H1 (cell line): Measurements from ENCODE around the gene N4BP3. TPM values are rescaled to one million over a fixed set of nuclear protein-coding genes. Genes with fewer than 3 reads are reported as not detected.

ENCODE experiments used
- CTCF ChIA-PET: fragments of 300-600 bp; sonication (Branson Sonifier 250); formaldehyde crosslinking; loops from one replicate; lab custom pipeline; 2021; ENCODE audit not compliant: partially characterized antibody; lab: Charles Lee
- POLR2A ChIA-PET: fragments of 300-600 bp; sonication (Branson Sonifier 250); formaldehyde crosslinking; loops from one replicate; lab custom pipeline; 2021; ENCODE audit warnings: inconsistent platforms; ENCODE audit not compliant: partially characterized antibody; lab: Charles Lee
- DNase-seq, 2 experiments: peaks; one replicate each; pipeline versions ENCODE4 v3.0.0 to v3.0.0-alpha.2; 2010 to 2022; ENCODE audit warnings: low spot score in 2 of 2, low read depth in 1 of 2, mixed read lengths in 1 of 2
- FAIRE-seq: peaks from 2 replicates; lab custom pipeline; 2011; peaks lifted over from hg19 to GRCh38; lab: Jason Lieb, UNC
- H2AFZ ChIP-seq: 2 replicates; pipeline ENCODE4 v1.8.1; 2012; ENCODE audit warnings: low read length, inconsistent platforms
- H2AK5ac ChIP-seq: 2 replicates; pipeline ENCODE4 v1.6.1; 2013; ENCODE audit warnings: low read depth, low read length
- H2BK120ac ChIP-seq: replicated peaks from 2 replicates; pipeline ENCODE3; 2013; ENCODE audit warnings: low read depth, low read length, inconsistent platforms
- H2BK12ac ChIP-seq: 2 replicates; pipeline ENCODE4 v1.6.1; 2013; ENCODE audit warnings: low read depth, low read length
- H2BK15ac ChIP-seq: 2 replicates; pipeline ENCODE4 v1.6.1; 2013; ENCODE audit warnings: low read length
- H2BK20ac ChIP-seq: 2 replicates; pipeline ENCODE4 v1.6.1; 2013; ENCODE audit warnings: low read length
- H2BK5ac ChIP-seq: 2 replicates; pipeline ENCODE4 v1.6.1; 2013; ENCODE audit warnings: low read depth, low read length
- H3K14ac ChIP-seq: 2 replicates; pipeline ENCODE4 v1.6.1; 2013; ENCODE audit warnings: inconsistent platforms; ENCODE audit not compliant: insufficient read length
- H3K18ac ChIP-seq: 2 replicates; pipeline ENCODE4 v1.6.1; 2013; ENCODE audit warnings: low read length; ENCODE audit errors: extremely low read depth
- H3K23ac ChIP-seq: 2 replicates; pipeline ENCODE4 v1.6.1; 2013; ENCODE audit warnings: inconsistent platforms; ENCODE audit not compliant: insufficient read length
- H3K23me2 ChIP-seq: 2 replicates; pipeline ENCODE4 v1.6.1; 2013; ENCODE audit warnings: low read depth, low read length
- H3K27ac ChIP-seq: 2 replicates; pipeline ENCODE4 v1.6.1; 2011; ENCODE audit warnings: low read depth, low read length, inconsistent platforms
- H3K27me3 ChIP-seq, 4 experiments: replicated peaks in 1 of 4; 1 replicate in 1 of 4; 2 replicates in 3 of 4; pipeline versions ENCODE4 v1.6.1 to v1.8.1; 2011 to 2013; ENCODE audit warnings: low read length in 3 of 4, mild to moderate bottlenecking in 3 of 4, inconsistent platforms in 2 of 4, mixed read lengths in 2 of 4, moderate library complexity in 1 of 4; ENCODE audit not compliant: control insufficient read depth in 3 of 4, insufficient read depth in 3 of 4; ENCODE audit errors: extremely low read depth in 1 of 4
- H3K36me3 ChIP-seq, 4 experiments: 2 replicates each; pipeline versions ENCODE4 v1.6.1 to v1.8.1; 2011 to 2013; ENCODE audit warnings: mild to moderate bottlenecking in 4 of 4, low read length in 3 of 4, moderate library complexity in 2 of 4, control low read depth in 1 of 4, inconsistent platforms in 1 of 4; ENCODE audit not compliant: insufficient read depth in 4 of 4, control insufficient read depth in 2 of 4
- H3K4ac ChIP-seq: replicated peaks from 2 replicates; pipeline ENCODE3; 2013; ENCODE audit warnings: low read length, low read depth, mixed read lengths, inconsistent platforms; ENCODE audit not compliant: insufficient read length
- H3K4me1 ChIP-seq, 4 experiments: replicated peaks in 1 of 4; 1 replicate in 1 of 4; 2 replicates in 3 of 4; pipeline versions ENCODE4 v1.6.1 to v1.8.1; 2011 to 2013; ENCODE audit warnings: low read length in 3 of 4, inconsistent platforms in 2 of 4, mixed read lengths in 1 of 4; ENCODE audit not compliant: insufficient read depth in 4 of 4, control insufficient read depth in 3 of 4
- H3K4me2 ChIP-seq, 2 experiments: 2 replicates each; pipeline versions ENCODE4 v1.6.1 to v1.8.1; 2011 to 2013; ENCODE audit warnings: low read depth in 2 of 2, low read length in 2 of 2, control low read depth in 1 of 2, inconsistent platforms in 1 of 2, mild to moderate bottlenecking in 1 of 2; ENCODE audit not compliant: insufficient read depth in 1 of 2
- H3K4me3 ChIP-seq, 4 experiments: fragments of 200-600, 300-600 bp in 1 of 4; sonication (generic), shearing (Covaris generic), sonication (Bioruptor Twin) in 1 of 4; 2 replicates each; pipeline versions ENCODE4 v1.5.1 to v1.8.1; 2011 to 2016; ENCODE audit warnings: low read length in 4 of 4, low read depth in 3 of 4, control low read depth in 2 of 4, inconsistent platforms in 2 of 4, mild to moderate bottlenecking in 2 of 4, mixed read lengths in 1 of 4, moderate library complexity in 1 of 4; ENCODE audit not compliant: insufficient read depth in 2 of 4; ENCODE audit errors: extremely low read depth in 1 of 4
- H3K56ac ChIP-seq: replicated peaks from 2 replicates; pipeline ENCODE3; 2013; ENCODE audit warnings: low read depth, mild to moderate bottlenecking, mixed read lengths, low read length, inconsistent platforms; ENCODE audit not compliant: insufficient read length
- H3K79me1 ChIP-seq: 2 replicates; pipeline ENCODE4 v1.6.1; 2013; ENCODE audit warnings: low read depth, low read length, control low read depth
- H3K79me2 ChIP-seq, 2 experiments: 2 replicates each; pipeline versions ENCODE4 v1.6.1 to v1.8.1; 2012 to 2013; ENCODE audit warnings: low read length in 2 of 2, mild to moderate bottlenecking in 2 of 2, inconsistent platforms in 1 of 2; ENCODE audit not compliant: insufficient read depth in 2 of 2, control insufficient read depth in 1 of 2
- H3K9ac ChIP-seq, 4 experiments: replicated peaks in 1 of 4; 1 replicate in 1 of 4; 2 replicates in 3 of 4; pipeline versions ENCODE4 v1.6.1 to v1.8.1; 2011 to 2013; ENCODE audit warnings: low read depth in 3 of 4, low read length in 3 of 4, control low read depth in 2 of 4, mild to moderate bottlenecking in 2 of 4, moderate library complexity in 2 of 4, inconsistent platforms in 1 of 4; ENCODE audit errors: extremely low read depth in 1 of 4
- H3K9me3 ChIP-seq, 2 experiments: 2 replicates each; pipeline versions ENCODE4 v1.6.1 to v1.8.1; 2012 to 2013; ENCODE audit warnings: mild to moderate bottlenecking in 2 of 2, moderate library complexity in 2 of 2, control low read depth in 1 of 2, inconsistent platforms in 1 of 2, low read depth in 1 of 2, low read length in 1 of 2, mixed read lengths in 1 of 2; ENCODE audit not compliant: insufficient read depth in 2 of 2
- H4K20me1 ChIP-seq, 2 experiments: replicated peaks in 1 of 2; 2 replicates each; pipeline versions ENCODE3 to v1.8.1; 2011 to 2013; ENCODE audit warnings: inconsistent platforms in 2 of 2, low read length in 2 of 2, mild to moderate bottlenecking in 1 of 2; ENCODE audit not compliant: insufficient read depth in 2 of 2, control insufficient read depth in 1 of 2
- H4K5ac ChIP-seq: 2 replicates; pipeline ENCODE4 v1.6.1; 2013; ENCODE audit warnings: low read length, low read depth, mixed read lengths, inconsistent platforms; ENCODE audit not compliant: insufficient read length
- H4K8ac ChIP-seq: 2 replicates; pipeline ENCODE4 v1.8.0; 2013; ENCODE audit warnings: mild to moderate bottlenecking, moderate library complexity, low read length, inconsistent platforms; ENCODE audit not compliant: insufficient read depth; ENCODE audit errors: extremely low read depth
- H4K91ac ChIP-seq: replicated peaks from 2 replicates; pipeline ENCODE3; 2013; ENCODE audit warnings: low read length, mixed read lengths, inconsistent platforms; ENCODE audit not compliant: insufficient read length
- CBX8 ChIP-seq: fragments of 300-800, 300-1000 bp; sonication (generic); IDR thresholded peaks from 2 replicates; pipeline ENCODE4 v1.7.1; 2016; ENCODE audit warnings: low read depth, low read length, borderline replicate concordance
- KDM4A ChIP-seq: IDR thresholded peaks from one replicate; pipeline ENCODE4 v1.7.1; 2012; ENCODE audit warnings: low read depth, mild to moderate bottlenecking, moderate library complexity, low read length, inconsistent platforms; ENCODE audit not compliant: severe bottlenecking
- POLR2A ChIP-seq, 2 experiments: IDR thresholded peaks; 1 replicate in 1 of 2; 2 replicates in 1 of 2; pipeline ENCODE4 v1.6.1; 2011; ENCODE audit warnings: low read depth in 2 of 2, low read length in 2 of 2, mild to moderate bottlenecking in 2 of 2; ENCODE audit errors: control extremely low read depth in 1 of 2
- POLR2AphosphoS5 ChIP-seq: IDR thresholded peaks from 2 replicates; pipeline ENCODE4 v1.6.1; 2011; ENCODE audit warnings: low read depth, low read length
- YY1 ChIP-seq: IDR thresholded peaks from 2 replicates; pipeline ENCODE4 v1.6.1; 2011; ENCODE audit warnings: low read depth, mild to moderate bottlenecking, low read length
- WGBS, 2 experiments: shearing (Covaris generic) in 1 of 2; methylation state at CpG; one replicate each; pipeline versions ENCODE4 v1.1.6 to v1.1.7; 2013 to 2015; ENCODE audit warnings: low lambda C conversion rate in 2 of 2, mixed read lengths in 2 of 2, inconsistent platforms in 1 of 2, low coverage in 1 of 2, missing lambda C conversion rate in 1 of 2; ENCODE audit not compliant: insufficient replicate concordance in 2 of 2, insufficient coverage in 1 of 2, insufficient read length in 1 of 2; ENCODE audit errors: extremely low coverage in 1 of 2, missing lambda C conversion rate in 1 of 2; 5-methylcytosine and 5-hydroxymethylcytosine counted together
- polyA plus RNA-seq, 7 experiments: library from polyadenylated mRNA; depleted of rRNA in 3 of 7; stranded (reverse) in 5 of 7; unstranded in 2 of 7; fragments of >200 nt in 5 of 7; fragments of 200-250 nt in 2 of 7; gene quantifications; 1 replicate in 5 of 7; 2 replicates in 1 of 7; 4 replicates in 1 of 7; pipeline versions ENCODE4 v1.2.1 to v1.2.3, GENCODE V29; 2011 to 2013; ENCODE audit warnings: missing spikeins in 2 of 7, mixed read lengths in 2 of 7
- total RNA-seq: library from RNA; stranded (reverse); fragmentation: NEBNext Ultra II Directional; extraction: Animal tissue kit (Norgen Biotek cat#: 25700); gene quantifications from 2 replicates; pipeline ENCODE4 v1.2.1, GENCODE V29; 2021

The N4BP3 gene
- total and polyA plus RNA-seq, 2 of the 8 experiments (the other 6 are each of a cell fraction or from before 2014, with no cell fraction given): 13.1 to 39.2 TPM

DNA sequence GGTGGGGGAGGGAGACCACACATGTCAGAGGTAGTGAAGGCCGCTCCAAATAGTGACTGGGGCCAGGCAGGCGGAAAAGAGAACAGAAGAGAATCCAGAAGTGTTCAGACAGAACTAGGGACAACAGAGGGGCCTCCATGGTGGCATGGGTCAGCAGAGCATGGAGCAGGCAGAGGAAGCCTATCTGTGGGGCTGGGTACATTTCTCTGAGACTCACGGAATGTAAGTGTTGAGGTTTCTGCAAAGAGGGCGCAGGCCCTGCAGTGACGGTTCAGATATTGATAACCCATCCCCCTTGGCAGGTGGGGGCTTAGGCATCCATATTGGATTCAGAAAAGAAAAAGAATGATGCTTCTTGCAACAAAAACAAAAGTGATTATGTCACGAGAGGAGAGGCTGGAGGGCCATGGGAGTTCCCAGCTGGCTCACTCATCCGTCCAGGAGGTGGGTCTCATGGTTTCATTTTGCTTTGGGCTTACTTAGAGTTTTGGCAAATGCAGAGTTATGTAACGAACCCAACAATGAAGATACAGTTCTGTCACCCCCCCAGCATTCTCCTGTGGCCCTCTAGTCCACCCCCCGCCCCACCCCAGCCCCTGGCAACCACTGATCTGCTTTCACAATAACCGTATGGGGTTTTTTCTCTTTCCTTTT, 12.0 kb downstream of the N4BP3 start:
- CTCF ChIA-PET: interaction anchor here (1.0 to 12.9 kb wide), 6 partner anchors 9 to 49 kb away, joined by 4 to 189 read pairs (median 69); partner anchors contain the start of genes NHP2 and RMND5B
- H3K36me3 ChIP-seq: peaks cover 9 to 25% (median 18%) of the 10 kb centered on the region in 4 experiments; a peak in 7 of 8 replicates
- peaks cover 12 to 53% (median 30%) of the 10 kb centered on the region in 4 experiments for H3K4me1 ChIP-seq
- no peak overlapping the region for H3K4me3 ChIP-seq
- POLR2A ChIA-PET: interaction anchor here (1.2 to 40.7 kb wide), 14 partner anchors 9 to 79 kb away, joined by 3 to 1250 read pairs (median 8); partner anchors contain the start of genes HNRNPAB, N4BP3, NHP2 and RMND5B
- H3K9ac ChIP-seq: no peak overlapping the region
- H3K27me3 ChIP-seq: no peaks in the 10 kb centered on the region
- no peak for DNase-seq
- no peak for FAIRE-seq
- peak overlapping the region; percentile 59 for H4K5ac ChIP-seq
- TF ChIP-seq POLR2A (IDR thresholded peaks at IDR 0.05; ENCODE audit: control extremely low read depth in 1 of 2, low read depth in 2 of 2, low read length in 2 of 2) (peak in 1 of 2 experiments; percentile 27; a peak in 1 of 3 replicates), CBX8 (no peak), POLR2AphosphoS5 (peak; percentile 63; the same call in 1 of the 2 replicates), YY1 (0 out of 2 replicates have a peak, but pooled peaks have one; percentile 33), KDM4A (no peak)
- H3K23ac ChIP-seq: no peak overlapping the region
- H2BK12ac ChIP-seq: peak overlapping the region; percentile 94
- no peak overlapping the region; a peak in 1 of 4 replicates for H3K4me2 ChIP-seq
- peak overlapping the region; percentile 82 for H3K4ac ChIP-seq
- H3K9me3 ChIP-seq: no peaks in the 10 kb centered on the region
- no peaks in the 10 kb centered on the region; the same call in 1 of the 2 replicates for H3K23me2 ChIP-seq
- no peak overlapping the region for H2AFZ ChIP-seq
- H2BK5ac ChIP-seq: peak overlapping the region; percentile 96
- H2BK20ac ChIP-seq: peak overlapping the region; percentile 99
- peak overlapping the region; percentile 71 for H3K18ac ChIP-seq
- H2AK5ac ChIP-seq: peak overlapping the region; percentile 96
- peak overlapping the region; percentile 98; the same call in 1 of the 2 replicates for H2BK15ac ChIP-seq
- no peak overlapping the region; the same call in 1 of the 2 replicates for H4K8ac ChIP-seq
- peaks cover 0 to 15% of the 10 kb centered on the region in 2 experiments; a peak in 1 of 4 replicates for H3K79me2 ChIP-seq
- H3K14ac ChIP-seq: no peak overlapping the region
- H4K91ac ChIP-seq: peak overlapping the region; percentile 99
- H4K20me1 ChIP-seq: peaks cover 3 to 7% of the 10 kb centered on the region in 2 experiments
- H3K56ac ChIP-seq: no peak overlapping the region
- peak overlapping the region; percentile 80 for H2BK120ac ChIP-seq
- H3K27ac ChIP-seq: peak overlapping the region; percentile 79
- peaks cover 7% of the 10 kb centered on the region; the same call in 1 of the 2 replicates for H3K79me1 ChIP-seq
- WGBS, 2 experiments: 66% methylated on average over 9 of the region's 10 CpGs; no CpG with 5 or more reads in 1 of the 2 experiments
